Measurements from ENCODE around the gene ARHGAP10. TPM values are rescaled to one million over a fixed set of nuclear protein-coding genes. Genes with fewer than 3 reads are reported as not detected.
A peak's percentile ranks its signal among the peaks of the same experiment; 100 is the strongest.
"Not testable (repeated sequence)": the region's sequence is repeated elsewhere in the genome, so short reads cannot be mapped to it uniquely, and the experiment has no call there.

Gene ARHGAP10
- total and polyA plus RNA-seq, 3 experiments from 2014 or later: 8.6 to 14.0 (median 9.7) TPM

- H3K36me3 ChIP-seq (ENCODE audit: insufficient read depth, low read length): no peaks in the 10 kb centered on the region
- no peaks in the 10 kb centered on the region for H3K27me3 ChIP-seq (ENCODE audit: insufficient read depth, low read length, poor library complexity, severe bottlenecking)
- no peaks in the 10 kb centered on the region for H3K9me3 ChIP-seq (ENCODE audit: low read length)
- no peaks in the 10 kb centered on the region for H3K27me3 Mint-ChIP-seq
- no peak overlapping the region for H3K27ac Mint-ChIP-seq
- peaks cover 7 to 26% (median 17%) of the 10 kb centered on the region in 3 donors for H3K36me3 Mint-ChIP-seq
- ChIA-PET POLR2A (no interaction called here), CTCF (no interaction called here)
- H3K4me1 ChIP-seq (ENCODE audit: insufficient read depth, low read length): no peaks in the 10 kb centered on the region
- H3K4me3 Mint-ChIP-seq: no peak overlapping the region
- no peak overlapping the region for H3K4me3 ChIP-seq (ENCODE audit: low read length)
- no peak for DNase-seq
- no peak overlapping the region for H3K27ac ChIP-seq (ENCODE audit: low read depth, low read length)
- no peaks in the 10 kb centered on the region for H3K4me1 Mint-ChIP-seq
- peaks cover 5 to 20% (median 16%) of the 10 kb centered on the region in 5 donors for H3K9me3 Mint-ChIP-seq
Measured at GRCh38 chr4:147901388-147901787, 169.5 kb downstream of the ARHGAP10 start.

- Mint-ChIP-seq H3K4me3 (no peak overlapping the region), H3K4me1 (no peaks in the 10 kb centered on the region), H3K27ac (no peak overlapping the region), H3K36me3 (peaks cover 10 to 26% (median 17%) of the 10 kb centered on the region in 3 donors), H3K9me3 (peaks cover 5 to 20% (median 16%) of the 10 kb centered on the region in 5 donors), H3K27me3 (no peaks in the 10 kb centered on the region)
- ChIA-PET POLR2A (no interaction called here), CTCF (no interaction called here)
- Histone ChIP-seq H3K36me3 (ENCODE audit: insufficient read depth, low read length) (no peaks in the 10 kb centered on the region), H3K27ac (ENCODE audit: low read depth, low read length) (no peak overlapping the region), H3K4me1 (ENCODE audit: insufficient read depth, low read length) (no peaks in the 10 kb centered on the region), H3K27me3 (ENCODE audit: insufficient read depth, low read length, poor library complexity, severe bottlenecking) (no peaks in the 10 kb centered on the region), H3K9me3 (ENCODE audit: low read length) (no peaks in the 10 kb centered on the region), H3K4me3 (ENCODE audit: low read length) (no peak overlapping the region)
- DNase-seq: no peak
Measured at GRCh38 chr4:147901916-147902315, 170.0 kb downstream of the ARHGAP10 start.

- peaks cover 0 to 5% (median 4%) of the 10 kb centered on the region in 5 donors for H3K9me3 Mint-ChIP-seq
- ChIA-PET CTCF (no interaction called here), POLR2A (no interaction called here)
- H3K36me3 ChIP-seq (ENCODE audit: insufficient read depth, low read length): no peaks in the 10 kb centered on the region
- H3K27me3 Mint-ChIP-seq: no peaks in the 10 kb centered on the region
- no peaks in the 10 kb centered on the region for H3K9me3 ChIP-seq (ENCODE audit: low read length)
- H3K27me3 ChIP-seq (ENCODE audit: insufficient read depth, low read length, poor library complexity, severe bottlenecking): no peaks in the 10 kb centered on the region
- H3K4me3 Mint-ChIP-seq: no peak overlapping the region
- H3K4me3 ChIP-seq (ENCODE audit: low read length): no peak overlapping the region
- DNase-seq: no peak
- H3K27ac ChIP-seq (ENCODE audit: low read depth, low read length): no peak overlapping the region
- H3K27ac Mint-ChIP-seq: peak overlapping the region in 1 of 8 donors; percentile 61
- peaks cover 15 to 27% (median 20%) of the 10 kb centered on the region in 3 donors for H3K36me3 Mint-ChIP-seq
- H3K4me1 Mint-ChIP-seq: no peaks in the 10 kb centered on the region
- H3K4me1 ChIP-seq (ENCODE audit: insufficient read depth, low read length): no peaks in the 10 kb centered on the region
Measured at GRCh38 chr4:147909225-147909624, 177.3 kb downstream of the ARHGAP10 start.

- POLR2A ChIA-PET: no interaction called here
- no peaks in the 10 kb centered on the region for H3K4me1 Mint-ChIP-seq
- no peaks in the 10 kb centered on the region for H3K27me3 Mint-ChIP-seq
- no peak for DNase-seq
- CTCF ChIA-PET: interaction anchor here (1.5 kb wide), 1 partner anchor 9 kb away, joined by 3 read pairs; no protein-coding TSS in a partner anchor
- no peaks in the 10 kb centered on the region for H3K4me1 ChIP-seq (ENCODE audit: insufficient read depth, low read length)
- H3K27ac ChIP-seq (ENCODE audit: low read depth, low read length): no peak overlapping the region
- no peaks in the 10 kb centered on the region for H3K36me3 ChIP-seq (ENCODE audit: insufficient read depth, low read length)
- no peaks in the 10 kb centered on the region for H3K9me3 ChIP-seq (ENCODE audit: low read length)
- H3K4me3 ChIP-seq (ENCODE audit: low read length): no peak overlapping the region
- H3K4me3 Mint-ChIP-seq: no peak overlapping the region
- H3K36me3 Mint-ChIP-seq: peaks cover 23 to 25% (median 24%) of the 10 kb centered on the region in 3 donors
- no peak overlapping the region for H3K27ac Mint-ChIP-seq
- peaks cover 0 to 4% (median 3%) of the 10 kb centered on the region in 5 donors for H3K9me3 Mint-ChIP-seq
- no peaks in the 10 kb centered on the region for H3K27me3 ChIP-seq (ENCODE audit: insufficient read depth, low read length, poor library complexity, severe bottlenecking)
Measured at GRCh38 chr4:147910315-147910714, 178.4 kb downstream of the ARHGAP10 start.

- POLR2A ChIA-PET, H3K9me3 Mint-ChIP-seq: not testable (repeated sequence)
- peaks cover 16 to 25% (median 17%) of the 10 kb centered on the region in 3 donors for H3K36me3 Mint-ChIP-seq
Measured at GRCh38 chr4:147912106-147912505, 180.2 kb downstream of the ARHGAP10 start.

DNA sequence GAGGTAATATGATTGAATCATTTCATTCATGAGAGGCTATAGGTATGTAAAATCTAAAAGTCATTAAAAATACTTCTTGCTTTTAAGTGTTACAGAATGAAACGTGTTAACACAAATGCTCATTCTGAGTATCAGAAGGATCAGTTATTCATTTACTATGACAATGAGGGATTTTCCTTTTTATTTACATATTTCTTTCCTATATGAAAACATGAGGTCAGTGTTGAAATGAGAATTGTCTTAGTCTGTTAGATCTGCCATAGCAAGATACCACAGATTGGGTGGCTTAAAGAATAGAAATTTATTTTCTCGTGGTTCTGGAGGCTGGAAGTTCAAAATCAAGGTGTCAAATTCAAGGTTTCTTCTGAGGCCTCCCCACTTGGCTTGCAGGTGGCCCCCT, 181.2 kb downstream of the ARHGAP10 start:
- Mint-ChIP-seq H3K4me1 (no peaks in the 10 kb centered on the region), H3K36me3 (peaks cover 14 to 25% (median 18%) of the 10 kb centered on the region in 3 donors), H3K9me3 (no peaks in the 10 kb centered on the region), H3K27me3 (no peaks in the 10 kb centered on the region), H3K27ac (peak overlapping the region in 1 of 8 donors; percentile 36), H3K4me3 (no peak overlapping the region)
- Histone ChIP-seq H3K27me3 (ENCODE audit: insufficient read depth, low read length, poor library complexity, severe bottlenecking) (no peaks in the 10 kb centered on the region), H3K27ac (ENCODE audit: low read depth, low read length) (no peak overlapping the region), H3K4me1 (ENCODE audit: insufficient read depth, low read length) (no peaks in the 10 kb centered on the region), H3K9me3 (ENCODE audit: low read length) (no peaks in the 10 kb centered on the region), H3K4me3 (ENCODE audit: low read length) (no peak overlapping the region), H3K36me3 (ENCODE audit: insufficient read depth, low read length) (no peaks in the 10 kb centered on the region)
- POLR2A ChIA-PET: no interaction called here
- CTCF ChIA-PET: no interaction called here
- no peak for DNase-seq

More at GRCh38 chr4:147912106-147912505, 180.2 kb downstream of the ARHGAP10 start:
- H3K4me1 ChIP-seq (ENCODE audit: insufficient read depth, low read length); H3K27ac ChIP-seq (ENCODE audit: low read depth, low read length); H3K36me3 ChIP-seq (ENCODE audit: insufficient read depth, low read length); H3K4me3 ChIP-seq (ENCODE audit: low read length); H3K27me3 Mint-ChIP-seq; H3K27me3 ChIP-seq (ENCODE audit: insufficient read depth, low read length, poor library complexity, severe bottlenecking); H3K4me1 Mint-ChIP-seq; DNase-seq; H3K27ac Mint-ChIP-seq; H3K9me3 ChIP-seq (ENCODE audit: low read length); H3K4me3 Mint-ChIP-seq: not testable (repeated sequence)
- CTCF ChIA-PET: interaction anchor here (0.9 kb wide), 1 partner anchor 49 kb away, joined by 3 read pairs; no protein-coding TSS in a partner anchor

DNA sequence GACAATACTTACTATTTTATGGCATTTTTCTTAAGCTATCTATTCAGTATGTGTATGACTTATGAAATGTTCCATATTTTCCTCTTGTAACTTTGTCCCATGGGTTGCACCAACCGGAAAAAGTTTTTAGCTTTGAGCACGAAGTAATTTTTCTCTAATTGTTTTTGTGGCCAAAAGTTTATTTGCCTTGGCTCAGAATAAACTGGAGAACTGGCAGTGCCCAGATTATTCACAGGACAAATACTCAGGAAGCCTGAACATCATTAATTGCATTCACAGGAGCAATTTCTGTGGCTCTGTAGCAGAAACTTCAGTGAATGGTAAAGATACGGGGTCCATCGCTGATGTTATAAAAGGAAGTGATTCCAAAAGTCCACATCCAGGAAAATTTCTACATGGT, 184.5 kb downstream of the ARHGAP10 start:
- no peak for DNase-seq
- no peak overlapping the region for H3K4me3 Mint-ChIP-seq
- Histone ChIP-seq H3K4me3 (ENCODE audit: low read length) (no peak overlapping the region), H3K9me3 (ENCODE audit: low read length) (no peaks in the 10 kb centered on the region), H3K27me3 (ENCODE audit: insufficient read depth, low read length, poor library complexity, severe bottlenecking) (no peaks in the 10 kb centered on the region), H3K36me3 (ENCODE audit: insufficient read depth, low read length) (no peaks in the 10 kb centered on the region), H3K27ac (ENCODE audit: low read depth, low read length) (no peak overlapping the region), H3K4me1 (ENCODE audit: insufficient read depth, low read length) (no peaks in the 10 kb centered on the region)
- CTCF ChIA-PET: no interaction called here
- H3K36me3 Mint-ChIP-seq: peaks cover 9 to 19% (median 16%) of the 10 kb centered on the region in 3 donors
- peaks cover 0 to 2% of the 10 kb centered on the region in 2 donors for H3K27me3 Mint-ChIP-seq
- no peaks in the 10 kb centered on the region for H3K9me3 Mint-ChIP-seq
- H3K27ac Mint-ChIP-seq: peak overlapping the region in 1 of 8 donors; percentile 54
- H3K4me1 Mint-ChIP-seq: no peaks in the 10 kb centered on the region
- POLR2A ChIA-PET: no interaction called here

- no peak overlapping the region for H3K27ac Mint-ChIP-seq
- POLR2A ChIA-PET: no interaction called here
- H3K4me3 Mint-ChIP-seq: no peak overlapping the region
- CTCF ChIA-PET: no interaction called here
- no peak overlapping the region for H3K27ac ChIP-seq (ENCODE audit: low read depth, low read length)
- no peak overlapping the region for H3K4me3 ChIP-seq (ENCODE audit: low read length)
- H3K4me1 ChIP-seq (ENCODE audit: insufficient read depth, low read length): no peaks in the 10 kb centered on the region
- peaks cover 3 to 5% (median 3%) of the 10 kb centered on the region in 3 donors for H3K4me1 Mint-ChIP-seq
- no peaks in the 10 kb centered on the region for H3K27me3 ChIP-seq (ENCODE audit: insufficient read depth, low read length, poor library complexity, severe bottlenecking)
- H3K36me3 ChIP-seq (ENCODE audit: insufficient read depth, low read length): no peaks in the 10 kb centered on the region
- no peaks in the 10 kb centered on the region for H3K9me3 Mint-ChIP-seq
- peaks cover 0 to 2% of the 10 kb centered on the region in 2 donors for H3K27me3 Mint-ChIP-seq
- H3K36me3 Mint-ChIP-seq: peaks cover 0 to 13% (median 4%) of the 10 kb centered on the region in 3 donors
- no peak for DNase-seq
- no peaks in the 10 kb centered on the region for H3K9me3 ChIP-seq (ENCODE audit: low read length)
Measured at GRCh38 chr4:147923381-147923780, 191.5 kb downstream of the ARHGAP10 start.
